H1 (cell line): Measurements from ENCODE around the gene AGBL4. TPM values are rescaled to one million over a fixed set of nuclear protein-coding genes. Genes with fewer than 3 reads are reported as not detected.

Experiments
- CTCF ChIA-PET: fragments of 300-600 bp; sonication (Branson Sonifier 250); formaldehyde crosslinking; loops from one replicate; lab custom pipeline; 2021; ENCODE audit not compliant: partially characterized antibody; lab: Charles Lee
- POLR2A ChIA-PET: fragments of 300-600 bp; sonication (Branson Sonifier 250); formaldehyde crosslinking; loops from one replicate; lab custom pipeline; 2021; ENCODE audit warnings: inconsistent platforms; ENCODE audit not compliant: partially characterized antibody; lab: Charles Lee
- DNase-seq, 2 experiments: peaks; one replicate each; pipeline versions ENCODE4 v3.0.0 to v3.0.0-alpha.2; 2010 to 2022; ENCODE audit warnings: low spot score in 2 of 2, low read depth in 1 of 2, mixed read lengths in 1 of 2
- FAIRE-seq: peaks from 2 replicates; lab custom pipeline; 2011; peaks lifted over from hg19 to GRCh38; lab: Jason Lieb, UNC
- H2AFZ ChIP-seq: 2 replicates; pipeline ENCODE4 v1.8.1; 2012; ENCODE audit warnings: low read length, inconsistent platforms
- H2AK5ac ChIP-seq: 2 replicates; pipeline ENCODE4 v1.6.1; 2013; ENCODE audit warnings: low read depth, low read length
- H2BK120ac ChIP-seq: replicated peaks from 2 replicates; pipeline ENCODE3; 2013; ENCODE audit warnings: low read depth, low read length, inconsistent platforms
- H2BK12ac ChIP-seq: 2 replicates; pipeline ENCODE4 v1.6.1; 2013; ENCODE audit warnings: low read depth, low read length
- H2BK15ac ChIP-seq: 2 replicates; pipeline ENCODE4 v1.6.1; 2013; ENCODE audit warnings: low read length
- H2BK20ac ChIP-seq: 2 replicates; pipeline ENCODE4 v1.6.1; 2013; ENCODE audit warnings: low read length
- H2BK5ac ChIP-seq: 2 replicates; pipeline ENCODE4 v1.6.1; 2013; ENCODE audit warnings: low read depth, low read length
- H3K14ac ChIP-seq: 2 replicates; pipeline ENCODE4 v1.6.1; 2013; ENCODE audit warnings: inconsistent platforms; ENCODE audit not compliant: insufficient read length
- H3K18ac ChIP-seq: 2 replicates; pipeline ENCODE4 v1.6.1; 2013; ENCODE audit warnings: low read length; ENCODE audit errors: extremely low read depth
- H3K23ac ChIP-seq: 2 replicates; pipeline ENCODE4 v1.6.1; 2013; ENCODE audit warnings: inconsistent platforms; ENCODE audit not compliant: insufficient read length
- H3K23me2 ChIP-seq: 2 replicates; pipeline ENCODE4 v1.6.1; 2013; ENCODE audit warnings: low read depth, low read length
- H3K27ac ChIP-seq: 2 replicates; pipeline ENCODE4 v1.6.1; 2011; ENCODE audit warnings: low read depth, low read length, inconsistent platforms
- H3K27me3 ChIP-seq, 4 experiments: replicated peaks in 1 of 4; 1 replicate in 1 of 4; 2 replicates in 3 of 4; pipeline versions ENCODE4 v1.6.1 to v1.8.1; 2011 to 2013; ENCODE audit warnings: low read length in 3 of 4, mild to moderate bottlenecking in 3 of 4, inconsistent platforms in 2 of 4, mixed read lengths in 2 of 4, moderate library complexity in 1 of 4; ENCODE audit not compliant: control insufficient read depth in 3 of 4, insufficient read depth in 3 of 4; ENCODE audit errors: extremely low read depth in 1 of 4
- H3K36me3 ChIP-seq, 4 experiments: 2 replicates each; pipeline versions ENCODE4 v1.6.1 to v1.8.1; 2011 to 2013; ENCODE audit warnings: mild to moderate bottlenecking in 4 of 4, low read length in 3 of 4, moderate library complexity in 2 of 4, control low read depth in 1 of 4, inconsistent platforms in 1 of 4; ENCODE audit not compliant: insufficient read depth in 4 of 4, control insufficient read depth in 2 of 4
- H3K4ac ChIP-seq: replicated peaks from 2 replicates; pipeline ENCODE3; 2013; ENCODE audit warnings: low read length, low read depth, mixed read lengths, inconsistent platforms; ENCODE audit not compliant: insufficient read length
- H3K4me1 ChIP-seq, 4 experiments: replicated peaks in 1 of 4; 1 replicate in 1 of 4; 2 replicates in 3 of 4; pipeline versions ENCODE4 v1.6.1 to v1.8.1; 2011 to 2013; ENCODE audit warnings: low read length in 3 of 4, inconsistent platforms in 2 of 4, mixed read lengths in 1 of 4; ENCODE audit not compliant: insufficient read depth in 4 of 4, control insufficient read depth in 3 of 4
- H3K4me2 ChIP-seq, 2 experiments: 2 replicates each; pipeline versions ENCODE4 v1.6.1 to v1.8.1; 2011 to 2013; ENCODE audit warnings: low read depth in 2 of 2, low read length in 2 of 2, control low read depth in 1 of 2, inconsistent platforms in 1 of 2, mild to moderate bottlenecking in 1 of 2; ENCODE audit not compliant: insufficient read depth in 1 of 2
- H3K4me3 ChIP-seq, 4 experiments: fragments of 200-600, 300-600 bp in 1 of 4; sonication (generic), shearing (Covaris generic), sonication (Bioruptor Twin) in 1 of 4; 2 replicates each; pipeline versions ENCODE4 v1.5.1 to v1.8.1; 2011 to 2016; ENCODE audit warnings: low read length in 4 of 4, low read depth in 3 of 4, control low read depth in 2 of 4, inconsistent platforms in 2 of 4, mild to moderate bottlenecking in 2 of 4, mixed read lengths in 1 of 4, moderate library complexity in 1 of 4; ENCODE audit not compliant: insufficient read depth in 2 of 4; ENCODE audit errors: extremely low read depth in 1 of 4
- H3K56ac ChIP-seq: replicated peaks from 2 replicates; pipeline ENCODE3; 2013; ENCODE audit warnings: low read depth, mild to moderate bottlenecking, mixed read lengths, low read length, inconsistent platforms; ENCODE audit not compliant: insufficient read length
- H3K79me1 ChIP-seq: 2 replicates; pipeline ENCODE4 v1.6.1; 2013; ENCODE audit warnings: low read depth, low read length, control low read depth
- H3K79me2 ChIP-seq, 2 experiments: 2 replicates each; pipeline versions ENCODE4 v1.6.1 to v1.8.1; 2012 to 2013; ENCODE audit warnings: low read length in 2 of 2, mild to moderate bottlenecking in 2 of 2, inconsistent platforms in 1 of 2; ENCODE audit not compliant: insufficient read depth in 2 of 2, control insufficient read depth in 1 of 2
- H3K9ac ChIP-seq, 4 experiments: replicated peaks in 1 of 4; 1 replicate in 1 of 4; 2 replicates in 3 of 4; pipeline versions ENCODE4 v1.6.1 to v1.8.1; 2011 to 2013; ENCODE audit warnings: low read depth in 3 of 4, low read length in 3 of 4, control low read depth in 2 of 4, mild to moderate bottlenecking in 2 of 4, moderate library complexity in 2 of 4, inconsistent platforms in 1 of 4; ENCODE audit errors: extremely low read depth in 1 of 4
- H3K9me3 ChIP-seq, 2 experiments: 2 replicates each; pipeline versions ENCODE4 v1.6.1 to v1.8.1; 2012 to 2013; ENCODE audit warnings: mild to moderate bottlenecking in 2 of 2, moderate library complexity in 2 of 2, control low read depth in 1 of 2, inconsistent platforms in 1 of 2, low read depth in 1 of 2, low read length in 1 of 2, mixed read lengths in 1 of 2; ENCODE audit not compliant: insufficient read depth in 2 of 2
- H4K20me1 ChIP-seq, 2 experiments: replicated peaks in 1 of 2; 2 replicates each; pipeline versions ENCODE3 to v1.8.1; 2011 to 2013; ENCODE audit warnings: inconsistent platforms in 2 of 2, low read length in 2 of 2, mild to moderate bottlenecking in 1 of 2; ENCODE audit not compliant: insufficient read depth in 2 of 2, control insufficient read depth in 1 of 2
- H4K5ac ChIP-seq: 2 replicates; pipeline ENCODE4 v1.6.1; 2013; ENCODE audit warnings: low read length, low read depth, mixed read lengths, inconsistent platforms; ENCODE audit not compliant: insufficient read length
- H4K8ac ChIP-seq: 2 replicates; pipeline ENCODE4 v1.8.0; 2013; ENCODE audit warnings: mild to moderate bottlenecking, moderate library complexity, low read length, inconsistent platforms; ENCODE audit not compliant: insufficient read depth; ENCODE audit errors: extremely low read depth
- H4K91ac ChIP-seq: replicated peaks from 2 replicates; pipeline ENCODE3; 2013; ENCODE audit warnings: low read length, mixed read lengths, inconsistent platforms; ENCODE audit not compliant: insufficient read length
- CTBP2 ChIP-seq: IDR thresholded peaks from 2 replicates; pipeline ENCODE4 v1.7.0; 2011; ENCODE audit warnings: borderline replicate concordance, mild to moderate bottlenecking, moderate library complexity, mixed read lengths, low read length; ENCODE audit not compliant: insufficient read depth, insufficient read length
- CTCF ChIP-seq, 3 experiments: IDR thresholded peaks; 1 replicate in 2 of 3; 2 replicates in 1 of 3; pipeline versions ENCODE4 v1.5.1 to v1.6.1; 2011; ENCODE audit warnings: low read length in 3 of 3, mild to moderate bottlenecking in 3 of 3, inconsistent platforms in 2 of 3, low read depth in 1 of 3, moderate library complexity in 1 of 3; ENCODE audit not compliant: insufficient read depth in 1 of 3; ENCODE audit errors: control extremely low read depth in 1 of 3
- RAD21 ChIP-seq, 2 experiments: IDR thresholded peaks in 1 of 2; conservative IDR thresholded peaks in 1 of 2; 2 replicates each; pipeline ENCODE4 v1.6.1; 2011; ENCODE audit warnings: low read depth in 2 of 2, low read length in 2 of 2, improper control_type of control experiment in 1 of 2, inconsistent platforms in 1 of 2, mild to moderate bottlenecking in 1 of 2, moderate library complexity in 1 of 2
- TAF1 ChIP-seq: IDR thresholded peaks from 2 replicates; pipeline ENCODE4 v1.6.1; 2011; ENCODE audit warnings: mild to moderate bottlenecking, low read depth, low read length
- WGBS, 2 experiments: shearing (Covaris generic) in 1 of 2; methylation state at CpG; one replicate each; pipeline versions ENCODE4 v1.1.6 to v1.1.7; 2013 to 2015; ENCODE audit warnings: low lambda C conversion rate in 2 of 2, mixed read lengths in 2 of 2, inconsistent platforms in 1 of 2, low coverage in 1 of 2, missing lambda C conversion rate in 1 of 2; ENCODE audit not compliant: insufficient replicate concordance in 2 of 2, insufficient coverage in 1 of 2, insufficient read length in 1 of 2; ENCODE audit errors: extremely low coverage in 1 of 2, missing lambda C conversion rate in 1 of 2; 5-methylcytosine and 5-hydroxymethylcytosine counted together
- polyA plus RNA-seq, 7 experiments: library from polyadenylated mRNA; depleted of rRNA in 3 of 7; stranded (reverse) in 5 of 7; unstranded in 2 of 7; fragments of >200 nt in 5 of 7; fragments of 200-250 nt in 2 of 7; gene quantifications; 1 replicate in 5 of 7; 2 replicates in 1 of 7; 4 replicates in 1 of 7; pipeline versions ENCODE4 v1.2.1 to v1.2.3, GENCODE V29; 2011 to 2013; ENCODE audit warnings: missing spikeins in 2 of 7, mixed read lengths in 2 of 7
- total RNA-seq: library from RNA; stranded (reverse); fragmentation: NEBNext Ultra II Directional; extraction: Animal tissue kit (Norgen Biotek cat#: 25700); gene quantifications from 2 replicates; pipeline ENCODE4 v1.2.1, GENCODE V29; 2021

Gene AGBL4
- total and polyA plus RNA-seq, 2 of the 8 experiments (the other 6 are each of a cell fraction or from before 2014, with no cell fraction given) = 0.41 to 0.45 TPM

- no peak overlapping the region for H2BK12ac ChIP-seq
- H3K4me1 ChIP-seq = no peaks in the 10 kb centered on the region
- H2AFZ ChIP-seq = no peak overlapping the region
- H3K79me1 ChIP-seq = no peaks in the 10 kb centered on the region
- ChIA-PET CTCF (interaction anchor here (0.6 to 11.4 kb wide), 50 partner anchors 8 to 1912 kb away, joined by 3 to 203 read pairs (median 4); no protein-coding TSS in a partner anchor), POLR2A (no interaction called here)
- no peak overlapping the region for H2BK20ac ChIP-seq
- H3K4me3 ChIP-seq = no peak overlapping the region
- H3K27ac ChIP-seq = no peak overlapping the region
- H3K4ac ChIP-seq = no peak overlapping the region
- H3K36me3 ChIP-seq = no peaks in the 10 kb centered on the region
- no peaks in the 10 kb centered on the region for H3K23me2 ChIP-seq
- H3K4me2 ChIP-seq = no peak overlapping the region
- no peak overlapping the region for H3K56ac ChIP-seq
- H4K20me1 ChIP-seq = no peaks in the 10 kb centered on the region
- FAIRE-seq (peak; percentile 62), DNase-seq (peak in 1 of 2 experiments; percentile 97)
- no peak overlapping the region for H4K91ac ChIP-seq
- no peak overlapping the region for H2BK15ac ChIP-seq
- H3K14ac ChIP-seq = no peak overlapping the region
- H2AK5ac ChIP-seq = no peak overlapping the region
- no peak overlapping the region for H3K9ac ChIP-seq
- no peak overlapping the region for H3K18ac ChIP-seq
- H2BK120ac ChIP-seq = no peak overlapping the region
- H4K5ac ChIP-seq = no peak overlapping the region
- WGBS, 2 experiments = 56% methylated on average over 5 of the region's 5 CpGs; no CpG with 5 or more reads in 1 of the 2 experiments
- H3K23ac ChIP-seq = no peak overlapping the region
- no peaks in the 10 kb centered on the region for H3K9me3 ChIP-seq
- TF ChIP-seq CTCF (IDR thresholded peaks at IDR 0.05; ENCODE audit: control extremely low read depth in 1 of 3, insufficient read depth in 1 of 3, low read depth in 1 of 3, low read length in 3 of 3) = peak; percentile 78 to 89 (median 84)
- no peak for TF ChIP-seq TAF1
- peak; percentile 64 to 77 for TF ChIP-seq RAD21 (IDR thresholded peaks at IDR 0.05 in 1 of 2, conservative IDR thresholded peaks at IDR 0.05 in 1 of 2; ENCODE audit: low read depth in 2 of 2, low read length in 2 of 2)
- no peak for TF ChIP-seq CTBP2
- H3K27me3 ChIP-seq = no peaks in the 10 kb centered on the region
- H4K8ac ChIP-seq = peak overlapping the region; percentile 26; the same call in 1 of the 2 replicates
- no peak overlapping the region for H2BK5ac ChIP-seq
- H3K79me2 ChIP-seq = no peaks in the 10 kb centered on the region
Measured at GRCh38 chr1:48697066-48697707, 1326.6 kb downstream of the AGBL4 start.
